Activated CD4-positive, CD25-positive, alpha-beta regulatory T cell treated with anti-CD3 and anti-CD28 coated beads, Interleukin-2, amount 50 U/mL, for 16 hours (primary cell): Measurements from ENCODE around the gene ESX1.
"Not testable (repeated sequence)": the region's sequence is repeated elsewhere in the genome, so short reads cannot be mapped to it uniquely, and the experiment has no call there.

Source experiments
- DNase-seq: peaks from one replicate; pipeline ENCODE4 v3.0.0-alpha.2; 2020; ENCODE audit warnings: low read depth, low spot score

Gene ESX1

DNA sequence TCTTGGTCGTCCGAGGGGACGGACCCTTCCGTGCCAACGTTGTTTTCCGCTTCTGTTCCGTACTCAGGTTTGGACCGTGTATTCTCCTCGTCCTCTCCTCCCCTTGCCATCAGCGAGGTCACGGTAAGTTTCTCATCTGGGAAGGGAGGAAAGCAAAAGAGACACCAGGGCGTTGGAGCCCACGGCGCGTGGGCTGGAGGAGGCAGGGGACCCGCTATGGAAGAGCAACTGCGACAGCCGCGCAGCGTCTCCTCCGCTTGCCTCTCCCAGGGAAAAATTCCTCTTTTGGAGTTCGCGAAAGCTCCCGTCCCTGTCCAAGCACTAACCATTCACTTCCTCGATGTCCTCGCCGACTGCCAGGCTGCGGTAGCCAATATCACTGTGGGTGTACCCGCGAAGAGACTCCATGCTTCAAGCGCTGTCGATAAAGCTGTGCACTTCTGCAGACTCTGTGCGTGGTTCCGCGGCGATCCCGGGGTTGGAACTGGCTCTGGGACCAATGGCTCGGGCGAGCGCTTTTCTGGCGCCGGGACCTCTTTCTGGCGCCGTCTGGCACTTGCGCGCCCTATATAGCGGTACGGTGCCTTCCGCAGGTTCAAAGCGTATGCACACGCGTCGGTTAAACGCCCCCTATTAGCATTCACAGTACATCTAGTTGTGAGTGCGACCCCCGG, at the start of gene ESX1:
TSS of gene ESX1 (minus strand) at position 492 of the 674 bp plus-strand sequence. CDS start at position 408, 84 bp downstream.
- no peak for DNase-seq

DNA sequence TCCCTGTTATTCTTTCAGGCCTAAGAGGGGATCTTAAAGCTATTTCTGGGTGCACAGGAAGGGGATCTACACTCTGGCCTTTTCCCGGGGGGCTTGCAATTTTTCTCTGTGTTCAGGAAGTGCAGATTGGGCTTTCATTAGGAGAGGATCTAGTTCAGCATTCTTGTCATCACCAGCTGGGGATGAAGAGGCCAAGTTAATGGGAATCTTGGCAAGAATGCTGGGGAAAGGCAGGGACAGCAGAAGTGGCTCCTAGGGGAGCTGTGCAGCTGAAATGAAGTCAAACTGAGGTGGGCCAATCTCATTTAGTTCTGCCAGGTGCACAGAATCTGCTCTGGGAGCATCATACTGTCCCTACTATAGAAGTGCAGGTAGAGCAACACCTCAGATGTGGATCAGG, 40.9 kb upstream of the ESX1 start:
- no peak for DNase-seq

DNA sequence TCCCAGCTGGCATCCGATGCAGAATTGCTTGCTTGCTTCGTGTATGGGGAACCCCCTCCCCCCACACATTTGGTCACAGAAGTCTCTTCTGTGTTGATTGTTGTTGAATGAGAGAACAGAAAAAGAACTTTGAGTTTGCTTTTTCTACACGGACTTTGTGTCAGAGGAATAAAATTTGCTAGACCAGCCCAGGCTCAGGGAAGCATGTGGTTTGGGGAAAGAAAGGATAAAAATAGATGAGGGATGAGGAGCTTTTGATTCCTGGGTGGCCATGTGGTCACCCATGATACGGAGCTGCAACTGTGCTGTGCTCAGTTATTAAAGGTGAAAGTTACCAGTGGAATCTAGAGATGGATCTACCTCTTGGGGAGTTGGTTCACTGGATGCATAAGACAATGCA, 34.2 kb upstream of the ESX1 start:
- DNase-seq = no peak

DNA sequence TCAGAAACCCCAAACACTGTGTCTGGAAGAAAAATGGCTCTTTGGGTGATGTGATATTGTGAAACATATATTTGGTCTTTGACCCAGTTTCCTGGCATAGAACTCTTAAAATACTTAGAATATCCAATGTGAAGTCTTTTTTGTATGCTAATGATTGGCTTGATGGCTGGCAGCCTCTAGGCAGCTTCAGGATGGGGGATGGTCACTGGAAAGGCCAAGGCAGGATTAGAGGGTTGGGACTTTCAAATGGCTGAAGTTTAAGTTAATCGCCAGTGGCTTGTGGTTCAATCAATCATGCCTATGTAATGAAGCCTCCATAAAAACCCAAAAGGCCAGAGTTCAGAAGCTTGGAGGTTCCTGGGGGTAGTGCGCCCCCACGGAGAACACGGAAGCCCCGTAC, 33.5 kb upstream of the ESX1 start:
- DNase-seq = no peak

DNA sequence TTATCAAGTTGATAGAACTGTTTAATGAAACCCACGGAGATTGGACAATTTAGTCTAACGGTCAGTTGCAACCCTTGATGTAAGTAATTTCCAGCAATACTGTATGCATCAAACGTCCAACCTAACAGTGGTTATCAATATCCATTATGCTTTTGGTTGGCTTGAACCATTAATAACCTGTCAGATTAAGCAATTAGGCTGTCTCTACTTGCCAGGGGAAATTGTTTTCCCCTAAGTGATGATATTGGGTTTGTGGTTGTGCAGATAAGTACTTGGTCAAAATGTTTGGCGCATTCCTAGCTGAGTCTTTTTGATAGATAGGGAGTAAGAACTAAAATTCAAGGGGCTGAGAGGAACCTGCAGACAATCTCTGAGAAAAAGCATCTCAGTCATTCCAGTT, 30.5 kb upstream of the ESX1 start:
- no peak for DNase-seq

DNA sequence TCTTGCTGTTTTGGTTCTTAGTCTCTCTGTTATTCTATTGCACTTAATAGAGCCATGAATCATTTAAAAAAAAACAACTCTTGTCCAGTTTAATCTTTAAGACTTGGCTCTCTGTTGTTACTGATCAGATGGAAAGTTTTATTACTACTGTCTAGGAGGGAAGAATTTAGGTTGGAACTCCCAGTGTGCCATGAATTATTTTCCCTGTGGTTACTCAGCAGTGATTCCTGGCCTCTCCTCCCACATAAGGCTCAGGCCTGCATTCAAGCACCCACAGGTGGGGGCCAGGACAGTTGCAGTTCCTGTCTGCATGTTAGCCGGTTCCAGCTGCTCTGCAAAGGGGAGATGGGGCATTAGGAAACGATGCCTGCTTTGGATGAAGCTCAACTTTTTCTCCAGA, 29.8 kb upstream of the ESX1 start:
- no peak for DNase-seq

DNA sequence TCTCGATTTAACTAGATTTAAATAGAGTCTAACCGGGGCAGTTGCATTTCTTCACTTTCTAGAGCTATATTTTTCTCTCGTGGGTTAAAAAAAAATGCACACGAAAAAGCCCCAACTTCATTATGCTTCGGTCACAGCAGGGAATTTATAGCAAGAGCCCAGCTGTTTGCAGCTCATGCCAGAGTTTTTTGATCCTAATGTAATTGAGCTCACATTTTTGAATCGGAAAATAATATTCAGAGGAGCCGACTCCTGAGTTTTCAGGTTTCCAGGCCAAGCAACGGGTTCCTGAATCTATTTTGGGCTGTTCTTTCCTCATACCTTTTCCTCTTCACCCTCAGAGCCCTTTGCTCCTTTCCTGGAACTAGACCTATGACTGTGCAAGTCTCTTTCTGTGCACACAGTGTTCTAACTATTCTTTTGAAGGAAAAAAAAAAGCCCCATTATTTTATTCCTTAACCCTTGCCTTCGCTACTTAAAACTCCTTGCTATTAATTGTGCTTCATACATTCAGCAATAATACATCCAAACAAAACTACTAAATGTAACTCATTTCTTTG, 27.5 kb upstream of the ESX1 start:
- DNase-seq = no peak

DNA sequence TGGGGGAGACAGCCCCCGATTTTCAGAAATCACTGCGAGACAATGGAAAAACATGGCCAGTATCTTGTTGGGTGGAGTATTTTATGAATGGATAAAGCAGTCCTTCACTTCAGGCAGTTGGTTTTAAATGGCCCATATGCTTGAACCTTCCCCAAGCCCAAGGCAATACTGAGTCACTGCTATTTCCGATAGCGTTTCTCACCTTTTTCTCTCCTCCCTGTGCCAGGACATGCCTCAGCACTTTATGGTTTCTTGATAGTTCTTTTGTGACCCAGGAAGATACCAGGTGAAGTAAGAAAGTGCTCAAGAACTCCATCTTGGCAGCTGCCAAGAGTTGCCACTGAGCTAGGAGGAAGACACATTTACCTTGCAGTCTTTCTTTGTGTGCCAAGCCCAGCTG, 26.8 kb upstream of the ESX1 start:
- no peak for DNase-seq

DNA sequence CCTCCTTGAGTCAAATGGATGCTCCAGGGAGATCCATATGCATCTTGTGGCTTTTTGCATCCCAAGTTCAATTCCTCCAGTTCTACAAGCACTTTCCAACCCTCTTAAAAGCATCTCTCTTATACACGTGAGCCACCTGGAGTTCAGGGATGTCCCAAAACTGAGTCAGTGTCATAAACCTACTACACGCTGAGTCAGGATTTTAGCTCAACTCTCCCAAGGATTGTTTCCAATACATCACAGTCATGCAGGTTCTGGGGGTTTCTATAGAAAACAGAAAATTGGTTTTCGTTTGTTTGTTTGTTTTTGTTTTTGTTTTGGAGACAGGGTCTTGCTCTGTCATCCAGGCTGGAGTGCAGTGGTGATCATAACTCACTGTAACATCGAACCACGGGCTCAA, 25.9 kb upstream of the ESX1 start:
- no peak for DNase-seq

DNA sequence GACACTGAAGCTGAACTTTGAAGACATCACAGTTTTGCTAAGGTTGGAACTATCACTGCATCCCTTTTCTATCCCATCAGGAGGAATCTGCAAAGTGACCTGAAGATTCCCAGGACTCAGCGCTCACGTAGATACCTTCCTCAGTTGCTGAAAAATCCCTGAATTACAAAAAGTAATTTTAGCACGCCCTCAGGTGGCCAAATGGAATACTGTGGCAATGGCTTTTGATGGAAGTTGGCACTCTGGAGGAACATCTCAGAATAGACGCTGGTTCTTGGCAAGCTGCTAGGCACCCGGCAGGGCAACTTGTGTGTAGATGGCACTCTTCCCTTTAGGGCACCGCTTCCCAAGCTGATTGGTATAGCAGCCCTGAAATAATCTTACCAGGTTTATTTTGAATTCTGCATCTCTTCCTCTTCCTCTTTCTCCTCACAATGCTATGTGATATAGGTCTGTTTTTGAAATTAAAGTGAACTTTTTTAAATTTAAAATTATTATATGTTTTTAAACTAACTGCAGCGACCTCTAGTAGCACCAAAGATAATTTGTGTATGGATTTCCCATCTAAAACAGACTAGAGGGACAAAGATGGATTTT, 16.3 kb upstream of the ESX1 start:
- no peak for DNase-seq

DNA sequence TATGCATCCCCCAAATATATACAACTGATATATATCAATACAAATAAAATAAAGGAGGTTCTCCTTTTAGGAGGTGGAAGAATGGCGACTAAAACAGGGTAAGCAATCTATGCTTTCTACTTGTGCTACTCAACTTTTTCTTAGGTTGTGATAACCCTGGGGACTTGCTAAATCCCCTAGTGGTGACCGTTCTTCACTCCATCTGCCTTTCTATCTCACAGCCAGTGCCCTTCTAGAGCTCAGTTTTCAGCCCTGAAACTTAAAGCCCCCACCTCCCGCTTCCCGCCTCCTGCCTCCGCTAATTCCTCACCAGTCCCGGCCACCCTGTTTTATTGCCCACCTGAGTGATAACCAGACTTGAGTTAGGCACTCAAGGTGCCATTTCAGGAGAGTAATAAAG, 15.5 kb upstream of the ESX1 start:
- DNase-seq = no peak

DNA sequence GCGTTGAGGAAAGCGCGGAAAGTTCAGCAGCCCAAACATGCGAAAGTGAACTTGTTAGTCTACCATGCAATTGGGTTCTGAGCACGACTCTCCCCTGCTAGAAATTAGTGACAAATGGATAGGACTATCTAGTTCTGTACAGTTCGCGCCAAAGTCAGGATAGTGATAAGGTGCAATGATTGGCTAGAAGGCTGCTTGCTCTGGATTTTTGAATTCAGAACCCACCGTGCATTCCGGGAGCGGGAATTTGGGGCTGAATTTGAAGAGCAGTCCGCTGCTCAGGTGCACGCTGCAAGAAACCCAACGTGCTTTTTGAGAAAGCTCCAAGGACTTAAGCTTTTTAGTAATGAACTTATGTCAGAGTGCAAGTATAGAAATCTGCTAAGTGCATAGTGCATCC, 732 bp upstream of the ESX1 start:
- DNase-seq = no peak

DNA sequence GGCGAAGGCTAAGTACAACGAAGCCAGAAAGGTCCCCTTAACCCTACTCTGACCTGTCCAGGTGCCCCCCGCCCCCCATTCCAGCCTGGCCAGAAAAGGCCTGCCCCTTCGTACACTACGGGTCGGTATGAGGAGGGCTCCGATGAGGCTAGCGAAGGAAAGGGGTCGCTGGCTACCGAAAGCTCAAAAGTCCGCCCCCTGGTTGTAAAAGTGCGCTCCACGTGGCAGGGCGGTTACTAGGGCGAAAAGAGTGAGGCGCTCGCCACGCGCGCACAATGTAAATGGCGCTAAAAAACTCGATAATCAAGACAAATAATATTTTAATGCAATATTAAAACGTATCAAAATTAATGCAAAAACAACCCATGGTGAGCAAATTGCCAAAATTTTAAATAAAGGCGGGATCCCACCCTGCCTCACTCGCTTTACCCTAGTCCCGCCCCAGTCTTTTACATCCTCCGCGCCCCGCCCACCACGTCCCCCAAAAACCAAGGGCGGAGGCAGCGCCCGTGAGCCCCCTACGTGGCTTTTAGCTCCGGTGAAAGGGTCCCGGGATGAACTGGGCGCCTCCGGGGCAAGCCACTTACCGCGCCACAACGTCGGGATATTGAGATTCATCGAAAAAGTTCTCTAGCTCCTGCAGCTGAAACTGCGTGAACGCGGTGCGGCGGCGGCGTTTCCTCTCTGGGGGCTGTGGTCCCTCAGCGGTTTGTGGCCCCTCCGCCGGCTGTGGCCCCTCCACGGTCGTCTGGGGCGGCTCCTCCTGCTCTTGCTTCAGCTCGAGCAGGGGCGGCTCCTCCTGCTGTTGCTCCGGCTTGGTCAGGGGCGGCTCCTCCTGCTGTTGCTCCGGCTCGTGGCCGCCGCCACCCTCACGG, 929 bp downstream of the ESX1 start:
- no peak for DNase-seq

DNA sequence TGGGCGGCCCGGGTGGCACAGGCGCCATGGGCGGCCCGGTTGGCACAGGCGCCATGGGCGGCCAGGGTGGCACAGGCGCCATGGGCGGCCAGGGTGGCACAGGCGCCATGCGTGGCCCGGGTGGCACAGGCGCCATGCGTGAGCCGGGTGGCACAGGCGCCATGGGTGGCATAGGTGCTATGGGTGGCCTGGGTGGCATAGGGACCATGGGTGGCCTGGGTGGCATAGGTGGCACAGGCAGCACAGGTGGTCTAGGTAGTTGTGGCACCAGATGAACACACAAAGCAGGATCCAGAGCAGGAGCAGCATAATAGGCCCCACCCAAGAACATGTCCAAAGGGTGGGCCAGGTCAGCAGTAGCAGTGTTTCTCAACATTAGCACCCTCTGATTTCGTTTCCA, 4.3 kb downstream of the ESX1 start:
- no peak for DNase-seq

DNA sequence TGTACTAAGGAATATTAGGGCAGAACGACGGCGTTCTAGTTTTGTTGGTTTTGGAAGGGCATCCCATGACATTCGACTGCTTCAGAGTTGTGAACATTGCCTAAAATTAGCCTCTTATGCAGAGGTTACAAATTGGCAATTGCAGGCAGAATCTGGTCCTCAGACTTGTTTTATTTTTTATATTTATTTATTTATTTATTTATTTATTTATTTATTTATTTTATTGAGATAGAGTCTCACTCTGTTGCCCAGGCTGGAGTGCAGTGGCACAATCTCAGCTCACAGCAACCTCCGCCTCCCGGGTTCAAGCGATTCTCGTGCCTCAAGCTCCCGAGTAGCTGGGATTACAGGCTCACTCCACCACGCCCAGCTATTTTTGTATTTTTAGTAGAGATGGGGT, 24.7 kb downstream of the ESX1 start:
- not testable (repeated sequence) for DNase-seq

DNA sequence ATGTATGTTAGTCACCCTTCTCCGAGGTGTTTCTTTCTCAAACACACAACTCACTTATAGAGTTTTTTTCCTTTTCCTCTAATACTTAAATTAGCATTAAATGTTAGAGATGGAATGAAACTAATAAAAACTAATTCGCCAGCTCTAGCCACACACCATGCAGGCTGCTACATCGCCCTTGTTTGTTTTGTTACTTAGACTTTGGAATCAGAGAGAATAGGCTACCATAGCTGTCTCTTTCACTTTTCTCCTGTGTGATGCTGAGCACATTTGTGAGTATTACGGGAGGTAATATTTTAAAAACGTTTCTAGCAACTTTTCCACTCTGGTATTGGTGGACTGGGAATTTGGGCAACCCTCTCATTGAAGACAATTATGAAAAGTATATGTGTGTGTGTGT, 43.5 kb downstream of the ESX1 start:
- DNase-seq = no peak

DNA sequence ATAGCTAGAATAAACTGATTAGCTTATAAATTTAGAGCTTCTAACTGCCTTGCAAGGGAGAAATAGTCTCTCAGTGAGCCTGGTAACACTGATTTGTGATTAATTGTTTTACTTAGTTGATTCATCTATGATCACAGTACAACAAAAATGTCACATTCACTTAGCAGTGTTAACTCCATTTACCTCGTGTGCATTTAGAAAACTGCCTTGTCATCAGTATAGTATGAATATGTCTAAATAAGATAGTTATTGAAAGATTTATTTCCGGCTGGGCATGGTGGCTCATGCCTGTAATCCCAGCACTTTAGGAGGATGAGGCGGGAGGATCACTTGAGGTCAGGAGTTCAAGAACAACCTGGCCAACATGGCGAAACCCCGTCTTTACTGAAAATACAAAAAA, 49.2 kb downstream of the ESX1 start:
- DNase-seq = no peak
